GM18511 (cell line): ENCODE results near the gene C22orf39.
"Not testable (repeated sequence)": the region's sequence is repeated elsewhere in the genome, so short reads cannot be mapped to it uniquely, and the experiment has no call there.

Experiments
- ATAC-seq: cut with Tn5 transposase; IDR thresholded peaks from one replicate; pipeline ENCODE4 v1.9.1; 2021; ENCODE audit warnings: mild to moderate bottlenecking, moderate library complexity; ENCODE audit not compliant: unreplicated experiment

C22orf39 gene

GRCh38 chr22:19454156-19454555 lies 6.6 kb upstream of the C22orf39 start:
- no peak for ATAC-seq

DNA sequence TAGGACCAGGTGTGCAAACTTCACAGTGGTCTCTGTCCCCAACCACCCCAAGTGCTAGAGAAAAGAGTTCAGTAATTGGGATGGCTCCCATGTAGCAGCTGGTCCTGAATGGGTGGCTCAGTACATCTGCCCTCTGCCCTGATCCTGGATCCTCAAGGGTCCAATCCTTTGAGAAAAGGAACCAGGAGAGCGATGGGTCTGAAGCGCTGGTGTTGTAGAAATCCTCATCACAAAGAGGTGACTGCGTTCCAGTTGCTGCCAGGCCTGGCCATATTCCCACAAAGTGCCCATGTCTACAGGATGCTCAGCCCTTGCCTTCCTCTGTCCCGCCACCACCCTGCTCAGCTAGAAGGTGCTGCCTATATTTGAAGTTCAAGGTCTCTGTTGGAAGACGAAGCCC lies 6.2 kb upstream of the C22orf39 start:
- ATAC-seq = no peak

- no peak for ATAC-seq
These were observed 4.1 kb upstream of the C22orf39 start for GRCh38 chr22:19451570-19451969.

GRCh38 chr22:19450363-19451175 lies 3.1 kb upstream of the C22orf39 start:
- ATAC-seq = no peak

- no peak for ATAC-seq
These were observed 1.9 kb upstream of the C22orf39 start for GRCh38 chr22:19449422-19449767.

DNA sequence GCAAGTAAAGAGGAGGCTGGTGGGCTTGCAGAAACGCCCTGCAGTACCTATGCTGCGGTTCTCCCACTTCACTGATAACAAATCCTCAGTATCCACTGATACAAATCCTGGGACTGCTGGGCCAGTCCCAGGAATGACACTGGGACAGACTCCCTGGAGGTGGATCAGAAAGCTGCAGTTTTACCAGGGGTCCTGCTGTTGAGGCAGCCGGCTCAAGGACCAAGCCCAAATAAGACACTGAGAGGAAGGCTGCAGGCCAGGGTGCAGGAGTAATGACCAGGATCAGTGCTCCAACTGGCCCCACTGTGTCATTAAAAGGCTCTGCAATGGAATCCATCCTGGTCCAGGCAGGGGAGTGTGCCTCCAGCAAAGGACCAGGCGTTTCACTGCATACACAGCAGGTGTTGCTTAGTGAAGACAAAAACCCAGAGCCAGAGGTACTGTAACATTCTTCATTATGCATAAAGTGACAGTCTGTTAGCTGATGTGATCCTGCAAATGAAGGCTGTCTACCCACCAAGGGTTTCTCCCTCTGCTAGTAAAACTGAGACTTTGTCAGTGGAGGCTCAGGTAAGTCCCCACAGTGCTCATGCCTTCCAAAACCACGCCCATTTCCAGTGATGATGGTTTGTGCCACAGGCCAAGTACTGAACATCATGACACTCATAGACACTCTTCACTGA lies 1.4 kb upstream of the C22orf39 start:
- no peak for ATAC-seq

DNA sequence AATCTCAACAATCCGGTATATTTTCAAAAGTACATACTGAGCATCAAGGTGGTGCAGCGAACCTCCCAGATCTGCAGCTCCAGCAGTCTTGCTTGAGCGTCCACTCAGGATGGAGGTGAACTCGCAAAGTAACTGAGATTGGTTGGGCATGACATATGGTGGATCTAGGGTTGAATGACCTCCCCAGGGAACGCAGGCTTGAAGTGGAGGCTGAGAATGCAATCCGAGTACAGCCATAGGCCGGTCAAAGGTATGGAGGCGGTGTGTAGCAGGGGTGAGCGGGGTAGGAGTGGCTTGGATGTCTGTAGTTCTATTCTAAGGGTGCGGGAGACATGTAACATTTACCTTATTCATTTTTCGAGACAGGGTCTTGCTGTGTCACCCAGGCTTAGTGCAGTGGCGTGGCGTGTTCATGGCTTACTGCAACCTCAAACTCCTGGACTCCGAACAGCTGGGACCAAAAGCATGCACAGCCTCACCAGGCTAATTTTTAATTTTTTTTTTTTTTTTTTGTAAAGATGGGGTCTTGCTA lies 631 bp upstream of the C22orf39 start:
- peak; percentile 50 for ATAC-seq

DNA sequence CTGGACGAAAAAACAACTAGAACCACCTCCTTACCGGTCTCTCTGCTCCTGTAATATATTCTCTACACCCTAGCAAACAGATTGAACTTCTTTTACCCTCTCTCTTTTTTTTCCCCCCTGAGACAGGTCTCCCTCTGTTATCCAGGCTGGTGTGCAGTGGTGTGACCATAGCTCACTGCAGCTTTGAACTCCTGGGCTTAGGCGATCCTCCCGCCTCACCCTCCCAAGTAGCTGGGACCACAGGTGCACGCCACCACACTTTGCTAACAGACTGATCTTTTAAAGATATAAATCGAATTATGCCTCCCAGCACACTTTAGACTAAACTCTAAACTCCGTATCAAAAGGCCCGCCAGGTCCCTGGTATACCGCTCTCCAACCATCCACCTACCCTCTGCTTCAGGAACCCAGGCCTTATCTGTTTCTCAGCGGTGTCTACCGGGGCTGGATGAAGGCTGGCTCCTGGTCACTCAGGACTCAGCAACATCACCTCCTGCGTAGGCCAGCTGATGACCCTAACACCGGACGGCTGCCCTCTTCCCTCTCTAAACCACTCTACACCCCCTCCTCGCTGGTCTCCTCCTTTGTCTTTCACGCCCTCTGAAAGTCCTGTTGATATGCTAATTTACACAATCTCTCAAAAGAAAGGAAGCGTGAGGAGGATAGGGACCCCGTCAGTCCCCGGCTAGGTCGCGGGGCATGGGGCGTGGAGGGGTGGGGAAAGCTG lies 745 bp downstream of the C22orf39 start:
- ATAC-seq = no peak

DNA sequence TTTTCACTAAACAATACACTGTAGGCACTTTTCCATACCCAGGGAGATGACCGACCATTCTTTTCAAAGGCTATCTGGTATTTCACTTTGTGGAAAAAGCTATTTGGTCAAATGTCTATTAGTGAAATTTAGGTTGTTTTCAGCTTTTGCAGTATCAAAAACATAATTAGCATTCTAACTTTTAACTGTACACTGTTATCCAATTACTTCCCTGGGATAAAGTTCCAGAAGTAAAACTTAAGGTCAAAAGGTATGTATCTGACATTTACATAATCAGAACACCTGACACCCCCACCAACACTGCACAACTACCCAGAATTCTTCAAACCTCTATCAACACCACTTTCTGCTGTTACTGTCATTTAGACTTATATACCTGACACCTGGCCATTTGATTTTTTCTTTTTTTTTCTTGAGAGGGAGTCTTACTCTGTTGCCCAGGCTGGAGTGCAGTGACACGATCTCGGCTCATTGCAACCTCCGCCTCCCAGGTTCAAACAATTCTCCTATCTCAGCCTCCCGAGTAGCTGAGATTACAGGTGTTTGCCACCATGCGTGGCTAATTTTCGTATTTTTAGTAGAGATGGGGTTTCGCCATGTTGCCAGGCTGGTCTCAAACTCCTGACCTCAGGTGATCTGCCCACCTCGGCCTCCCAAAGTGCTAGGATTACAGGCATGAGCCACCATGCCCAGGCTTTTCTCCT lies 2.1 kb downstream of the C22orf39 start:
- not testable (repeated sequence) for ATAC-seq

GRCh38 chr22:19443544-19444211 lies 3.8 kb downstream of the C22orf39 start:
- no peak for ATAC-seq

DNA sequence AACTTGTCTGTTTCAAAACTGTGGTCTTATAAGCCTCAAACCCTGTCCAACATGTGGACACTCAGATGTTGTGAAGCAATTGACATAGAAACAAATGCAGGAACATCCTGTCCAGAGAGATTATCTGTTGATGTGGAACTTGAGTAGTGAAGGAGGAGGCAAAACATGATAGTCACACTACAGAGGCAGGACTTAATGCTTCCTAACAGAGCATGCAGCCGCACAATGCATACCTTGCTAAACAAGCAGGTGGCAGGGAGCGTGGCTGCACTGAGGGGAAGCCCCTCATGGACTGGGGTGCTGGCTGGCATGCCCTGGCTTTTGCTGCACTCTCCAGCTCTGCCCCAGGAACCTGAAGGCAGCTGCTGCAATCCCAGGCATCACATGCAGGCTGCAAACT lies 5.3 kb downstream of the C22orf39 start:
- ATAC-seq = no peak

GRCh38 chr22:19440411-19441195 lies 6.9 kb downstream of the C22orf39 start:
- ATAC-seq = no peak

DNA sequence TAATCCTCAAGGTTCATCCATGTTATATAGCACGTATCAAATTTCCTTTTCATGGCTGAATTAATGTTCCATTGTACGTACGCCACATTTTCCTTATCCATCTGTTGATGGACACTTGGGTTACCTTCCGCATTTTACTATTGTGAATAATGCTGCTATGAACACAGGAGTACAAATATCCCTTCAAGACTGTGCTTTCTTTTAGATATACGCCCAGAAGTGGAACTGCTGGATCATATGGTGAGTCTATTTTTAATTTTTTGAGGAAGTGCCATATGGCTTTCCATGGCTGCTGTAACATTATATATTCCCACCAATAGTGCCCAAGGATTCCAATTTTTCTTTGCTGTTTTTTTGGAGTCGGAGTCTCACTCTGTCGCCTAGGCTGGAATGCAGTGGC lies 9.2 kb downstream of the C22orf39 start:
- ATAC-seq = no peak

GRCh38 chr22:19436444-19437161 lies 10.9 kb downstream of the C22orf39 start:
- ATAC-seq = not testable (repeated sequence)

DNA sequence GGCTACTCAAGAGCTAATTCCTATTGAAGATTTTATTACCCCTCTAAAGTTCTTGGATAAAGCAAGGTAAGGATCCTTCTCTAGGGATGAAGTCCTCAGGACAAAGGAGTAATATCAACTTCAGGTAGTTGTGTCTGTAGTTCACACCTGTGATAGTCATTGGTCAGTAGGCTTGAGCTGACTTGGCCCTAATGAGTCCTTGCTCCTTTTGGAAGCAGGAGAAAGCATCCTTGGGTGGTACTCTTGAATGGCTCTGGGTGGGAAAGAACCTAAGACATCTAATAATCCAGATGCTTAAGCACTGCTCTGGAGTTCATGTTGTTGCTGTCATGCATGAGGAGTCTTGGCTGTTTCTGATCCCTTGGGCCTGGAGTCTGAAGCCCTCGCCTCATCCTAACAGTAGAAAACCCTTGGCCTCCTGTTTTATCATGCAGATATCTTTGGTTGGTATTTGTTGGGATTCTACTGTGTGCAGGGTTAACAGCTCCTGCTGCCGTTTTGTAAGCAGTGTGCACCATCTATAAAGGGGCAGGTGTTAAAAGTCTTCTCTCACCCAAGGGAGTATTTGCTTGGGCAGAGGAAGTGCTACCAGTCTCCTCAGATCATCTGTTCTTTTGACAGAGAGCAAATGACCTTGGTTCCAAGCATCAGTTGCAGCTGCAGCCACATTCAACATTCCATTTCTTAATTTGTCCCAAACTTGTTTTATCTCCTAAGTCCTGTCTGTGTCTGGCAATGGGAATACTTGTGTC lies 12.5 kb downstream of the C22orf39 start:
- ATAC-seq = no peak

GRCh38 chr22:19434401-19434800 lies 13.1 kb downstream of the C22orf39 start:
- ATAC-seq = no peak

- peak; percentile 78 for ATAC-seq
These were observed 15.2 kb downstream of the C22orf39 start, which contains the start of gene MRPL40 for GRCh38 chr22:19432133-19432851. TSS of gene MRPL40 (plus strand) at chr22:19432545. CDS start at chr22:19432555, 10 bp downstream.
